Hepatocyte (in vitro differentiated cells): Measurements from ENCODE around the gene MON1A. TPM values are rescaled to one million over a fixed set of nuclear protein-coding genes. Genes with fewer than 3 reads are reported as not detected.

Experiments
- DNase-seq: peaks from one replicate; pipeline ENCODE4 v3.0.0-alpha.2; 2016; ENCODE audit warnings: low spot score
- H2AFZ ChIP-seq: fragments of 200-600 bp; sonication (generic); 2 replicates; pipeline ENCODE4 v1.6.0; 2016; ENCODE audit warnings: antibody characterized with exemption, mild to moderate bottlenecking
- H3K27ac ChIP-seq: fragments of 200-600 bp; sonication (generic); 2 replicates; pipeline ENCODE4 v1.5.1; 2016; ENCODE audit warnings: mild to moderate bottlenecking
- H3K27me3 ChIP-seq: fragments of 200-600 bp; sonication (generic); 2 replicates; pipeline ENCODE4 v1.6.1; 2016
- H3K36me3 ChIP-seq: fragments of 200-600 bp; sonication (generic); replicated peaks from 2 replicates; pipeline ENCODE4 v1.5.1; 2016; ENCODE audit warnings: low read depth; ENCODE audit not compliant: insufficient read depth
- H3K4me1 ChIP-seq: fragments of 200-600 bp; sonication (generic); 2 replicates; pipeline ENCODE4 v1.5.1; 2016; ENCODE audit warnings: mild to moderate bottlenecking, moderate library complexity; ENCODE audit not compliant: insufficient read depth
- H3K4me2 ChIP-seq: fragments of 200-600 bp; sonication (generic); 2 replicates; pipeline ENCODE4 v1.6.0; 2016
- H3K4me3 ChIP-seq: fragments of 200-600 bp; sonication (generic); 2 replicates; pipeline ENCODE4 v1.5.1; 2016; ENCODE audit warnings: mild to moderate bottlenecking
- H3K79me2 ChIP-seq: fragments of 200-600 bp; sonication (generic); 2 replicates; pipeline ENCODE4 v1.6.0; 2017; ENCODE audit warnings: mild to moderate bottlenecking
- H3K9me2 ChIP-seq: fragments of 200-600 bp; sonication (generic); replicated peaks from 2 replicates; pipeline ENCODE4 v1.6.0; 2017; ENCODE audit warnings: mild to moderate bottlenecking; ENCODE audit not compliant: insufficient read depth
- H3K9me3 ChIP-seq: fragments of 200-600 bp; sonication (generic); 2 replicates; pipeline ENCODE4 v1.5.1; 2016; ENCODE audit warnings: low read depth, mild to moderate bottlenecking
- H4K20me1 ChIP-seq: fragments of 200-600 bp; sonication (generic); 2 replicates; pipeline ENCODE4 v1.6.0; 2016; ENCODE audit warnings: mild to moderate bottlenecking; ENCODE audit not compliant: insufficient read depth, poor library complexity, severe bottlenecking
- CTCF ChIP-seq: fragments of 200-600 bp; sonication (generic); IDR thresholded peaks from 2 replicates; pipeline ENCODE4 v1.5.1; 2016; ENCODE audit warnings: antibody characterized with exemption, mild to moderate bottlenecking; ENCODE audit not compliant: poor library complexity
- EZH2 ChIP-seq: fragments of 200-600 bp; sonication (generic); IDR thresholded peaks from 2 replicates; pipeline ENCODE4 v1.6.1; 2016; ENCODE audit warnings: antibody characterized with exemption, mild to moderate bottlenecking, borderline replicate concordance
- EZH2phosphoT487 ChIP-seq: fragments of 200-600 bp; sonication (generic); IDR thresholded peaks from one replicate; pipeline ENCODE4 v1.6.1; 2018; ENCODE audit warnings: antibody characterized with exemption, mild to moderate bottlenecking, low read depth, moderate library complexity; ENCODE audit not compliant: unreplicated experiment, severe bottlenecking
- WGBS: methylation state at CpG from one replicate; pipeline ENCODE4 v1.1.6; 2016; ENCODE audit warnings: low lambda C conversion rate; ENCODE audit errors: missing lambda C conversion rate; 5-methylcytosine and 5-hydroxymethylcytosine counted together
- polyA plus RNA-seq: library from polyadenylated mRNA; unstranded; fragments of >200 nt; fragmentation: Nextera tagmentation; extraction: Ambion mirVana; gene quantifications from 2 replicates; pipeline ENCODE4 v1.2.1, GENCODE V29; 2016
- total RNA-seq: library from RNA; depleted of rRNA; stranded (reverse); fragments of >200 nt; gene quantifications from 2 replicates; pipeline ENCODE4 v1.2.3, GENCODE V29; 2014

Gene MON1A
- total and polyA plus RNA-seq, 2 experiments from 2014 or later, result 9.5 to 10.7 TPM

GRCh38 chr3:49952924-49953323, 23.3 kb upstream of the MON1A start:
- TF ChIP-seq EZH2phosphoT487 (no peak), CTCF (no peak), EZH2 (no peak)
- no peak for DNase-seq
- Histone ChIP-seq H3K9me3 (no peaks in the 10 kb centered on the region), H3K27me3 (no peaks in the 10 kb centered on the region), H3K9me2 (no peaks in the 10 kb centered on the region), H3K79me2 (peaks cover 100% of the 10 kb centered on the region), H4K20me1 (peaks cover 76% of the 10 kb centered on the region), H2AFZ (no peak overlapping the region), H3K4me1 (no peaks in the 10 kb centered on the region), H3K36me3 (no peaks in the 10 kb centered on the region), H3K27ac (no peak overlapping the region), H3K4me2 (no peak overlapping the region), H3K4me3 (no peak overlapping the region)
- WGBS, result over 99% methylated on average over 6 of the region's 6 CpGs

GRCh38 chr3:49942651-49943050, 13.0 kb upstream of the MON1A start:
- H3K4me2 ChIP-seq, result no peak overlapping the region
- no peak for TF ChIP-seq EZH2phosphoT487
- no peak for TF ChIP-seq CTCF
- no peak for TF ChIP-seq EZH2
- no peaks in the 10 kb centered on the region for H3K36me3 ChIP-seq
- DNase-seq, result no peak
- peaks cover 67% of the 10 kb centered on the region for H4K20me1 ChIP-seq
- peaks cover 73% of the 10 kb centered on the region for H3K79me2 ChIP-seq
- peaks cover 5% of the 10 kb centered on the region for H3K4me1 ChIP-seq
- H3K4me3 ChIP-seq, result no peak overlapping the region
- no peaks in the 10 kb centered on the region for H3K27me3 ChIP-seq
- WGBS, result 93% methylated on average over 2 of the region's 2 CpGs
- no peaks in the 10 kb centered on the region for H3K9me3 ChIP-seq
- no peak overlapping the region for H3K27ac ChIP-seq
- no peak overlapping the region for H2AFZ ChIP-seq
- H3K9me2 ChIP-seq, result no peaks in the 10 kb centered on the region

GRCh38 chr3:49940667-49941249, 11.1 kb upstream of the MON1A start:
- no peaks in the 10 kb centered on the region for H3K9me3 ChIP-seq
- H3K4me3 ChIP-seq, result peak overlapping the region; percentile 65
- H3K4me1 ChIP-seq, result peaks cover 5% of the 10 kb centered on the region
- H3K36me3 ChIP-seq, result no peaks in the 10 kb centered on the region
- peak overlapping the region; percentile 75 for H2AFZ ChIP-seq
- no peak for TF ChIP-seq CTCF
- no peaks in the 10 kb centered on the region for H3K9me2 ChIP-seq
- no peaks in the 10 kb centered on the region for H3K27me3 ChIP-seq
- WGBS, result 12% methylated on average over 23 of the region's 23 CpGs
- H3K79me2 ChIP-seq, result peaks cover 54% of the 10 kb centered on the region
- H3K4me2 ChIP-seq, result peak overlapping the region; percentile 96
- peak; percentile 10 for DNase-seq
- H3K27ac ChIP-seq, result peak overlapping the region; percentile 95
- H4K20me1 ChIP-seq, result peaks cover 52% of the 10 kb centered on the region
